HG03571 (cell line): ENCODE results near the gene LZTS3.
"Not testable (repeated sequence)": the region's sequence is repeated elsewhere in the genome, so short reads cannot be mapped to it uniquely, and the experiment has no call there.

Source experiments
- ATAC-seq: cut with Tn5 transposase; IDR thresholded peaks from one replicate; pipeline ENCODE4 v1.9.1; 2021; ENCODE audit not compliant: unreplicated experiment

LZTS3 gene

GRCh38 chr20:3192226-3193015 lies 19.1 kb upstream of the LZTS3 start:
- ATAC-seq = no peak

GRCh38 chr20:3190681-3191111 lies 17.3 kb upstream of the LZTS3 start:
- ATAC-seq = no peak

- no peak for ATAC-seq
Observed at GRCh38 chr20:3189561-3190131, 16.3 kb upstream of the LZTS3 start.

GRCh38 chr20:3188823-3189413 lies 15.6 kb upstream of the LZTS3 start:
- ATAC-seq = no peak

- ATAC-seq = not testable (repeated sequence)
Observed at GRCh38 chr20:3187861-3188260, 14.5 kb upstream of the LZTS3 start.

- no peak for ATAC-seq
Observed at GRCh38 chr20:3183896-3184612, 10.7 kb upstream of the LZTS3 start.

- not testable (repeated sequence) for ATAC-seq
Observed at GRCh38 chr20:3182429-3182828, 9.1 kb upstream of the LZTS3 start.

- no peak for ATAC-seq
Observed at GRCh38 chr20:3181270-3181669, 7.9 kb upstream of the LZTS3 start.

- ATAC-seq = no peak
Observed at GRCh38 chr20:3180319-3180718, 7.0 kb upstream of the LZTS3 start.

- ATAC-seq = no peak
Observed at GRCh38 chr20:3177746-3178485, 4.6 kb upstream of the LZTS3 start.

- no peak for ATAC-seq
Observed at GRCh38 chr20:3175270-3175669, 1.9 kb upstream of the LZTS3 start.

GRCh38 chr20:3174442-3175261 lies 1.3 kb upstream of the LZTS3 start:
- ATAC-seq = no peak

GRCh38 chr20:3173610-3174441 lies 477 bp upstream of the LZTS3 start:
- ATAC-seq = no peak

GRCh38 chr20:3172126-3172932 lies 1.0 kb downstream of the LZTS3 start:
- no peak for ATAC-seq

GRCh38 chr20:3171391-3172125 lies 1.8 kb downstream of the LZTS3 start:
- ATAC-seq = no peak

GRCh38 chr20:3168829-3169590 lies 4.3 kb downstream of the LZTS3 start:
- ATAC-seq = no peak
